SK-MEL-5 (cell line): ENCODE measurements around the gene ESAM. TPM values are rescaled to one million over a fixed set of nuclear protein-coding genes. Genes with fewer than 3 reads are reported as not detected.

Experiments
- DNase-seq: peaks from one replicate; pipeline ENCODE4 v3.0.0-alpha.2; 2016; ENCODE audit warnings: low read depth, low spot score
- in situ Hi-C: cut with HindIII; loops from 2 replicates; pipeline ENCODE4 v1.10.0; 2016; ENCODE audit warnings: low sequenced_read_pairs, high pct_unique_total_duplicates, low pct_unique_long_range_greater_than_20kb
- total RNA-seq: library from RNA; depleted of rRNA; stranded (reverse); fragments of >200 nt; shearing (Covaris generic); gene quantifications from 2 replicates; pipeline ENCODE4 v1.2.3, GENCODE V29; 2014

Gene ESAM
- total RNA-seq, 1 experiment from 2014 or later, result not detected

GRCh38 chr11:124745270-124745834, 16.7 kb downstream of the ESAM start:
- in situ Hi-C loops, result no loop called here

GRCh38 chr11:124743050-124743449, 19.0 kb downstream of the ESAM start:
- DNase-seq, result no peak
- in situ Hi-C loops, result no loop called here

More at GRCh38 chr11:124745270-124745834, 16.7 kb downstream of the ESAM start:
- no peak for DNase-seq

- no peak for DNase-seq
- in situ Hi-C loops, result no loop called here
Observed at GRCh38 chr11:124742555-124742954, 19.5 kb downstream of the ESAM start.

GRCh38 chr11:124740277-124740882, 21.7 kb downstream of the ESAM start:
- DNase-seq, result peak; percentile 26
- in situ Hi-C loops, result no loop called here

GRCh38 chr11:124739479-124740276, 22.4 kb downstream of the ESAM start, which contains the start of gene NRGN:
Gene NRGN (plus strand): TSS chr11:124739942. CDS start chr11:124740085, 143 bp downstream.
- DNase-seq, result peak; percentile 81
- in situ Hi-C loops, result no loop called here

GRCh38 chr11:124738713-124739478, 23.2 kb downstream of the ESAM start:
- in situ Hi-C loops, result no loop called here
- no peak for DNase-seq

GRCh38 chr11:124737638-124738305, 24.3 kb downstream of the ESAM start:
- in situ Hi-C loops, result no loop called here
- DNase-seq, result no peak

- DNase-seq, result no peak
- in situ Hi-C loops, result no loop called here
Observed at GRCh38 chr11:124736736-124737135, 25.4 kb downstream of the ESAM start.

- in situ Hi-C loops, result no loop called here
- no peak for DNase-seq
Observed at GRCh38 chr11:124732230-124732629, 29.9 kb downstream of the ESAM start.

- in situ Hi-C loops, result no loop called here
- no peak for DNase-seq
Observed at GRCh38 chr11:124729571-124729970, 32.5 kb downstream of the ESAM start.

- DNase-seq, result no peak
- in situ Hi-C loops, result no loop called here
Observed at GRCh38 chr11:124728134-124728533, 34.0 kb downstream of the ESAM start.

GRCh38 chr11:124727474-124727873, 34.6 kb downstream of the ESAM start:
- in situ Hi-C loops, result no loop called here
- no peak for DNase-seq

GRCh38 chr11:124725719-124726105, 36.4 kb downstream of the ESAM start:
- in situ Hi-C loops, result no loop called here
- DNase-seq, result no peak

- in situ Hi-C loops, result no loop called here
- no peak for DNase-seq
Observed at GRCh38 chr11:124724979-124725718, 36.9 kb downstream of the ESAM start.

GRCh38 chr11:124722176-124722575, 39.9 kb downstream of the ESAM start:
- no peak for DNase-seq
- in situ Hi-C loops, result no loop called here

- DNase-seq, result no peak
- in situ Hi-C loops, result no loop called here
Observed at GRCh38 chr11:124719534-124719933, 42.6 kb downstream of the ESAM start.

GRCh38 chr11:124718801-124719200, 43.3 kb downstream of the ESAM start:
- no peak for DNase-seq
- in situ Hi-C loops, result no loop called here
